H1 (cell line): Measurements from ENCODE around the gene PIGU. TPM values are rescaled to one million over a fixed set of nuclear protein-coding genes. Genes with fewer than 3 reads are reported as not detected.

Experiments
- ASH2L ChIP-seq: fragments of 200-600, 300-600 bp; sonication (generic); IDR thresholded peaks from one replicate; pipeline ENCODE4 v1.7.1; 2017; ENCODE audit warnings: low read length
- BACH1 ChIP-seq: IDR thresholded peaks from 2 replicates; pipeline ENCODE4 v1.6.1; 2012; ENCODE audit warnings: low read length, improper control_type of control experiment
- CBX5 ChIP-seq: fragments of 300-800, 300-1000 bp; sonication (generic); IDR thresholded peaks from 2 replicates; pipeline ENCODE4 v1.7.1; 2016; ENCODE audit warnings: antibody characterized with exemption, low read length, low read depth
- CHD2 ChIP-seq: IDR thresholded peaks from 2 replicates; pipeline ENCODE4 v1.6.1; 2012; ENCODE audit warnings: low read length, improper control_type of control experiment
- EGR1 ChIP-seq: IDR thresholded peaks from 2 replicates; pipeline ENCODE4 v1.6.1; 2011; ENCODE audit warnings: low read depth, low read length, borderline replicate concordance
- GTF2F1 ChIP-seq: IDR thresholded peaks from 2 replicates; pipeline ENCODE4 v1.6.1; 2012; ENCODE audit warnings: low read depth, low read length, improper control_type of control experiment, borderline replicate concordance
- JUN ChIP-seq: IDR thresholded peaks from 2 replicates; pipeline ENCODE4 v1.6.1; 2011; ENCODE audit warnings: low read depth, mild to moderate bottlenecking, improper control_type of control experiment, low read length
- JUND ChIP-seq: IDR thresholded peaks from 2 replicates; pipeline ENCODE4 v1.6.1; 2011; ENCODE audit warnings: mild to moderate bottlenecking, improper control_type of control experiment, low read length
- NANOG ChIP-seq: IDR thresholded peaks from 2 replicates; pipeline ENCODE4 v1.6.1; 2011; ENCODE audit warnings: low read length, low read depth, mild to moderate bottlenecking, inconsistent platforms; ENCODE audit not compliant: insufficient read depth, poor library complexity, severe bottlenecking
- NRF1 ChIP-seq: IDR thresholded peaks from 2 replicates; pipeline ENCODE4 v1.6.1; 2011; ENCODE audit warnings: mild to moderate bottlenecking, low read depth, low read length, improper control_type of control experiment
- PHF8 ChIP-seq: fragments of 200-600 bp; sonication (generic); conservative IDR thresholded peaks from 2 replicates; pipeline ENCODE4 v1.7.1; 2012; ENCODE audit warnings: low read depth, mild to moderate bottlenecking, inconsistent platforms, low read length, moderate library complexity
- RFX5 ChIP-seq: IDR thresholded peaks from 2 replicates; pipeline ENCODE4 v1.6.1; 2011; ENCODE audit warnings: low read depth, low read length, improper control_type of control experiment, borderline replicate concordance
- RNF2 ChIP-seq: fragments of 200-900, 300-1000 bp; sonication (generic); IDR thresholded peaks from 2 replicates; pipeline ENCODE4 v1.7.1; 2016; ENCODE audit warnings: borderline replicate concordance, low read depth, mild to moderate bottlenecking, antibody characterized with exemption, low read length; ENCODE audit not compliant: poor library complexity, severe bottlenecking; ENCODE audit errors: missing control alignments
- RXRA ChIP-seq: IDR thresholded peaks from 2 replicates; pipeline ENCODE4 v1.6.1; 2011; ENCODE audit warnings: low read depth, mild to moderate bottlenecking, low read length, moderate library complexity; ENCODE audit not compliant: insufficient read depth
- SAP30 ChIP-seq: fragments of 300-600 bp; sonication (generic); IDR thresholded peaks from 2 replicates; pipeline ENCODE4 v1.7.1; 2012; ENCODE audit warnings: low read length, moderate library complexity, mild to moderate bottlenecking, inconsistent platforms; ENCODE audit not compliant: insufficient read depth, insufficient replicate concordance
- SIN3A ChIP-seq, 2 experiments: IDR thresholded peaks in 1 of 2; conservative IDR thresholded peaks in 1 of 2; 2 replicates each; pipeline ENCODE4 v1.6.1; 2011 to 2012; ENCODE audit warnings: low read length in 2 of 2, improper control_type of control experiment in 1 of 2, low read depth in 1 of 2, mild to moderate bottlenecking in 1 of 2
- SIRT6 ChIP-seq: IDR thresholded peaks from one replicate; pipeline ENCODE4 v1.7.1; 2012; ENCODE audit warnings: low read length, inconsistent platforms
- SIX5 ChIP-seq: IDR thresholded peaks from 2 replicates; pipeline ENCODE4 v1.6.1; 2011; ENCODE audit warnings: mild to moderate bottlenecking, low read depth, low read length
- SP1 ChIP-seq: IDR thresholded peaks from 2 replicates; pipeline ENCODE4 v1.6.1; 2011; ENCODE audit warnings: low read depth, low read length
- ZNF274 ChIP-seq: IDR thresholded peaks from 2 replicates; pipeline ENCODE4 v1.7.0; 2012; ENCODE audit warnings: low read length, borderline replicate concordance; ENCODE audit errors: extremely low read depth
- polyA plus RNA-seq, 7 experiments: library from polyadenylated mRNA; depleted of rRNA in 3 of 7; stranded (reverse) in 5 of 7; unstranded in 2 of 7; fragments of >200 nt in 5 of 7; fragments of 200-250 nt in 2 of 7; gene quantifications; 1 replicate in 5 of 7; 2 replicates in 1 of 7; 4 replicates in 1 of 7; pipeline versions ENCODE4 v1.2.1 to v1.2.3, GENCODE V29; 2011 to 2013; ENCODE audit warnings: missing spikeins in 2 of 7, mixed read lengths in 2 of 7
- total RNA-seq: library from RNA; stranded (reverse); fragmentation: NEBNext Ultra II Directional; extraction: Animal tissue kit (Norgen Biotek cat#: 25700); gene quantifications from 2 replicates; pipeline ENCODE4 v1.2.1, GENCODE V29; 2021
- TF ChIP-seq, protein P1 (sequence below): IDR thresholded peaks from 2 replicates; pipeline ENCODE4 v1.6.1; 2012; ENCODE audit warnings: low read length, inconsistent platforms
- TF ChIP-seq, protein P2 (sequence below): IDR thresholded peaks from 2 replicates; pipeline ENCODE4 v1.6.1; 2012; ENCODE audit warnings: inconsistent platforms

PIGU gene
- total and polyA plus RNA-seq, 2 of the 8 experiments (the other 6 are each of a cell fraction or from before 2014, with no cell fraction given): 28.3 to 117 TPM

DNA sequence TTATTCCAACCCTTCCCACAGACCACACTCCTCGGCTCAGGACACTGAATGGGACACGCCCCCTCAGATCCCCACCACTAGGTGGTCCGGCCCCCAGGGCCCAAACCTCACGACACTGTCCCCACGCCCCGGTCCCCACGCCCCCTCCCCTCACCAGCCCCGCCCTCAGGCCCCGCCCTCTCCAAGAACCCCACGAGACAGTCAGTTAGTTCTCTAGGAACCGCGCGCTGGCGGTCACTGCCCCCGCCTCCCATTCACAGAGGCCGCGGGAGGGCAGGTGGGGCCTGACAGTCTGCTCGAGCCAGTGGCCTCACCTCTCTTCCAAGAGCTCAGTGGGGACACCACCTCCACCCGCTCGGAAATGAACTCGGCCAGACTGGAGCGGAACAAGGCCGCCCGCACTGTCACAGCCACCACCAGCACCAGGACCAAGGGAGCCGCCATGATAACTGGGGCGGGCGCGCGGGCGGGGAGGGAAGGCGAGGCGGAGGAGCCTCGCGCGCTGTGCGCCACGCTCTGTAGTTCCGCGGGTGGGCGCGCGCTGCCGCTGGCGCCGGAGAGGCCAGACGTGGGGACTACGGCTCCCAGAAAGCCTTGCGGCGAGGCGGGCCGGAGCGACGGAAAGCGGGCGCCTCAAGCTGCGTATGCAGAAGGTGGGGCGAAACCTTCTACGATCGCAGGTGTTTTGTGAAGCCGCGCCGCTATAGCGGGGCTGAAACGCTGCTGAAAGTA is at the start of gene PIGU (continued):
- TF ChIP-seq GTF2F1: no peak
- no peak for TF ChIP-seq ZNF274
- TF ChIP-seq PHF8: peak; percentile 64; the same call in 1 of the 2 replicates
- no peak for TF ChIP-seq NRF1
- TF ChIP-seq EGR1: no peak
- TF ChIP-seq SIN3A (conservative IDR thresholded peaks at IDR 0.05 in 1 of 2, IDR thresholded peaks at IDR 0.05 in 1 of 2; ENCODE audit: low read depth in 1 of 2, low read length in 2 of 2): peak in 1 of 2 experiments; percentile 77; a peak in 1 of 4 replicates
- TF ChIP-seq SAP30: peak; percentile 52
- TF ChIP-seq SIRT6: no peak
- 0 out of 2 replicates have a peak, but pooled peaks have one; percentile 11 for TF ChIP-seq CHD2
- TF ChIP-seq ASH2L: no peak
- TF ChIP-seq SIX5: peak; percentile 85
- peak; percentile 93 for TF ChIP-seq BACH1
- TF ChIP-seq, protein P1, sequence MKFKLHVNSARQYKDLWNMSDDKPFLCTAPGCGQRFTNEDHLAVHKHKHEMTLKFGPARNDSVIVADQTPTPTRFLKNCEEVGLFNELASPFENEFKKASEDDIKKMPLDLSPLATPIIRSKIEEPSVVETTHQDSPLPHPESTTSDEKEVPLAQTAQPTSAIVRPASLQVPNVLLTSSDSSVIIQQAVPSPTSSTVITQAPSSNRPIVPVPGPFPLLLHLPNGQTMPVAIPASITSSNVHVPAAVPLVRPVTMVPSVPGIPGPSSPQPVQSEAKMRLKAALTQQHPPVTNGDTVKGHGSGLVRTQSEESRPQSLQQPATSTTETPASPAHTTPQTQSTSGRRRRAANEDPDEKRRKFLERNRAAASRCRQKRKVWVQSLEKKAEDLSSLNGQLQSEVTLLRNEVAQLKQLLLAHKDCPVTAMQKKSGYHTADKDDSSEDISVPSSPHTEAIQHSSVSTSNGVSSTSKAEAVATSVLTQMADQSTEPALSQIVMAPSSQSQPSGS: no peak
- TF ChIP-seq SP1: peak; percentile 28; the same call in 1 of the 2 replicates
- no peak for TF ChIP-seq JUND
- TF ChIP-seq, protein P2, sequence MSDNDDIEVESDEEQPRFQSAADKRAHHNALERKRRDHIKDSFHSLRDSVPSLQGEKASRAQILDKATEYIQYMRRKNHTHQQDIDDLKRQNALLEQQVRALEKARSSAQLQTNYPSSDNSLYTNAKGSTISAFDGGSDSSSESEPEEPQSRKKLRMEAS: peak; percentile 67
- peak; percentile 8 for TF ChIP-seq NANOG
- no peak for TF ChIP-seq RXRA
- TF ChIP-seq JUN: no peak
- TF ChIP-seq RNF2: no peak
- TF ChIP-seq RFX5: no peak
- no peak for TF ChIP-seq CBX5
